Body of pancreas (tissue), 4 donors: ENCODE data around the gene SCN8A. TPM values are rescaled to one million over a fixed set of nuclear protein-coding genes. Genes with fewer than 3 reads are reported as not detected.

ENCODE experiments used
- ATAC-seq: fragments of 150-250 bp; one replicate; pipeline ENCODE4 v1.9.1; 2016
- DNase-seq, 4 donors: peaks; one replicate each; pipeline ENCODE4 v3.0.0-alpha.2; 2019
- H3K27ac ChIP-seq, 4 donors: fragments of 200-600 bp; sonication (generic); 1 replicate in 3 of 4; 2 replicates in 1 of 4; pipeline versions ENCODE4 v1.5.1 to v1.6.1; 2016 to 2019; ENCODE audit warnings: mild to moderate bottlenecking in 1 of 4, mixed read lengths in 1 of 4, moderate library complexity in 1 of 4
- H3K27me3 ChIP-seq, 2 donors: fragments of 200-600 bp; sonication (generic); one replicate each; pipeline ENCODE4 v1.6.0; 2016; ENCODE audit warnings: mild to moderate bottlenecking in 1 of 2
- H3K36me3 ChIP-seq, 2 donors: fragments of 200-600 bp; sonication (generic); replicated peaks in 1 of 2; 2 replicates each; pipeline ENCODE4 v1.5.1; 2016; ENCODE audit warnings: low read depth in 2 of 2; ENCODE audit not compliant: insufficient read depth in 1 of 2
- H3K4me1 ChIP-seq: fragments of 200-600 bp; sonication (generic); one replicate; pipeline ENCODE4 v1.6.0; 2016
- H3K4me3 ChIP-seq, 2 donors: fragments of 200-600 bp; sonication (generic); 1 replicate in 1 of 2; 2 replicates in 1 of 2; pipeline ENCODE4 v1.5.1; 2016 to 2019
- H3K9me3 ChIP-seq, 3 donors: fragments of 200-600 bp; sonication (generic); 1 replicate in 2 of 3; 2 replicates in 1 of 3; pipeline ENCODE4 v1.5.1; 2016
- POLR2A ChIP-seq, 3 donors: fragments of 450-650 bp; IDR thresholded peaks; one replicate each; pipeline ENCODE4 v1.6.1; 2016; ENCODE audit warnings: antibody characterized with exemption in 3 of 3, mild to moderate bottlenecking in 2 of 3
- WGBS, 2 donors: methylation state at CpG; one replicate each; pipeline ENCODE4 v1.1.5; 2017; 5-methylcytosine and 5-hydroxymethylcytosine counted together
- intact Hi-C: fragments of 100-400 bp; cut with DNase I; formaldehyde crosslinking; loops from one replicate; pipeline ENCODE4 v1.15.1; 2023
- total RNA-seq, 2 donors: library from RNA; depleted of rRNA; stranded (reverse); fragments of >200 nt; gene quantifications; one replicate each; pipeline ENCODE4 v1.1.0, GENCODE V29; 2016
- TF ChIP-seq, protein P1 (sequence below), 7 experiments: fragments of 450-650 bp in 4 of 7; fragments of 200-600 bp in 3 of 7; sonication (generic) in 3 of 7; IDR thresholded peaks; one replicate each; pipeline ENCODE4 v1.5.1; 2016 to 2019; ENCODE audit warnings: antibody characterized with exemption in 7 of 7

Gene SCN8A
- total RNA-seq, 2 donors from 2014 or later: 4.9 to 11.2 TPM

GRCh38 chr12:51669996-51670395, 79.0 kb downstream of the SCN8A start:
- H3K27ac ChIP-seq: no peak overlapping the region
- H3K9me3 ChIP-seq: no peaks in the 10 kb centered on the region
- no peak overlapping the region for H3K4me3 ChIP-seq
- TF ChIP-seq, protein P1, sequence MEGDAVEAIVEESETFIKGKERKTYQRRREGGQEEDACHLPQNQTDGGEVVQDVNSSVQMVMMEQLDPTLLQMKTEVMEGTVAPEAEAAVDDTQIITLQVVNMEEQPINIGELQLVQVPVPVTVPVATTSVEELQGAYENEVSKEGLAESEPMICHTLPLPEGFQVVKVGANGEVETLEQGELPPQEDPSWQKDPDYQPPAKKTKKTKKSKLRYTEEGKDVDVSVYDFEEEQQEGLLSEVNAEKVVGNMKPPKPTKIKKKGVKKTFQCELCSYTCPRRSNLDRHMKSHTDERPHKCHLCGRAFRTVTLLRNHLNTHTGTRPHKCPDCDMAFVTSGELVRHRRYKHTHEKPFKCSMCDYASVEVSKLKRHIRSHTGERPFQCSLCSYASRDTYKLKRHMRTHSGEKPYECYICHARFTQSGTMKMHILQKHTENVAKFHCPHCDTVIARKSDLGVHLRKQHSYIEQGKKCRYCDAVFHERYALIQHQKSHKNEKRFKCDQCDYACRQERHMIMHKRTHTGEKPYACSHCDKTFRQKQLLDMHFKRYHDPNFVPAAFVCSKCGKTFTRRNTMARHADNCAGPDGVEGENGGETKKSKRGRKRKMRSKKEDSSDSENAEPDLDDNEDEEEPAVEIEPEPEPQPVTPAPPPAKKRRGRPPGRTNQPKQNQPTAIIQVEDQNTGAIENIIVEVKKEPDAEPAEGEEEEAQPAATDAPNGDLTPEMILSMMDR (IDR thresholded peaks at IDR 0.05): no peak
- no peak for TF ChIP-seq POLR2A (IDR thresholded peaks at IDR 0.05)
- DNase-seq (no peak), ATAC-seq (no peak)
- no peaks in the 10 kb centered on the region for H3K27me3 ChIP-seq
- no peaks in the 10 kb centered on the region for H3K4me1 ChIP-seq
- 88 to 96% methylated on average over 1 of the region's 1 CpG for WGBS, 2 donors
- no peaks in the 10 kb centered on the region for H3K36me3 ChIP-seq
- intact Hi-C loops: no loop called here

- intact Hi-C loops: no loop called here
- Histone ChIP-seq H3K9me3 (no peaks in the 10 kb centered on the region), H3K27me3 (no peaks in the 10 kb centered on the region), H3K27ac (no peak overlapping the region), H3K4me1 (no peaks in the 10 kb centered on the region), H3K36me3 (no peaks in the 10 kb centered on the region), H3K4me3 (no peak overlapping the region)
- TF ChIP-seq, protein P1 (IDR thresholded peaks at IDR 0.05): no peak
- no peak for TF ChIP-seq POLR2A (IDR thresholded peaks at IDR 0.05)
- WGBS, 2 donors: 9 to 35% methylated on average over 1 of the region's 1 CpG
- ATAC-seq (no peak), DNase-seq (no peak)
Observed at GRCh38 chr12:51672334-51672733, 81.3 kb downstream of the SCN8A start.

GRCh38 chr12:51675071-51675803, 84.2 kb downstream of the SCN8A start:
- H3K4me3 ChIP-seq: no peak overlapping the region
- H3K9me3 ChIP-seq: no peaks in the 10 kb centered on the region
- no peaks in the 10 kb centered on the region for H3K27me3 ChIP-seq
- DNase-seq: no peak
- TF ChIP-seq POLR2A (IDR thresholded peaks at IDR 0.05): no peak
- TF ChIP-seq, protein P1 (IDR thresholded peaks at IDR 0.05): no peak
- H3K36me3 ChIP-seq: no peaks in the 10 kb centered on the region
- ATAC-seq: no peak
- H3K27ac ChIP-seq: no peak overlapping the region
- intact Hi-C loops: no loop called here
- WGBS, 2 donors: 43 to 49% methylated on average over 9 of the region's 9 CpGs
- H3K4me1 ChIP-seq: no peaks in the 10 kb centered on the region

GRCh38 chr12:51676875-51677274, 85.8 kb downstream of the SCN8A start:
- 77 to 89% methylated on average over 2 of the region's 2 CpGs for WGBS, 2 donors
- H3K36me3 ChIP-seq: no peaks in the 10 kb centered on the region
- no peaks in the 10 kb centered on the region for H3K9me3 ChIP-seq
- no peak for DNase-seq
- H3K4me3 ChIP-seq: no peak overlapping the region
- no peak for ATAC-seq
- no peaks in the 10 kb centered on the region for H3K4me1 ChIP-seq
- no peak for TF ChIP-seq POLR2A (IDR thresholded peaks at IDR 0.05)
- TF ChIP-seq, protein P1 (IDR thresholded peaks at IDR 0.05): no peak
- no peaks in the 10 kb centered on the region for H3K27me3 ChIP-seq
- no peak overlapping the region for H3K27ac ChIP-seq
- intact Hi-C loops: no loop called here
